Measurements from ENCODE around the gene LIN7A. TPM values are rescaled to one million over a fixed set of nuclear protein-coding genes. Genes with fewer than 3 reads are reported as not detected.

LIN7A gene
- total RNA-seq, 6 experiments from 2014 or later: 13.4 to 23.0 (median 20.2) TPM

GRCh38 chr12:80780746-80781145, 157.0 kb downstream of the LIN7A start:
- WGBS (ENCODE audit: insufficient coverage, low coverage, low lambda C conversion rate, missing lambda C conversion rate): 58% methylated on average over 2 of the region's 2 CpGs
- intact Hi-C loops (cut with DNase I): no loop called here
- H3K27ac ChIP-seq: no peak overlapping the region
- TF ChIP-seq CTCF (IDR thresholded peaks at IDR 0.05): no peak
- TF ChIP-seq POLR2A (IDR thresholded peaks at IDR 0.05): no peak
- no peaks in the 10 kb centered on the region for H3K9me3 ChIP-seq
- peaks cover 0 to 17% (median 0%) of the 10 kb centered on the region in 4 donors for H3K4me1 ChIP-seq
- ATAC-seq: peak in 1 of 4 donors; percentile 23
- H3K4me3 ChIP-seq: no peak overlapping the region
- H3K27me3 ChIP-seq: no peaks in the 10 kb centered on the region
- H3K36me3 ChIP-seq: no peaks in the 10 kb centered on the region
- DNase-seq: no peak

- Histone ChIP-seq H3K27ac (peak overlapping the region; percentile 68 to 88 (median 79)), H3K4me3 (no peak overlapping the region), H3K27me3 (no peaks in the 10 kb centered on the region), H3K4me1 (peaks cover 0 to 17% (median 0%) of the 10 kb centered on the region in 4 donors), H3K9me3 (no peaks in the 10 kb centered on the region), H3K36me3 (no peaks in the 10 kb centered on the region)
- 21% methylated on average over 2 of the region's 3 CpGs for WGBS (ENCODE audit: insufficient coverage, low coverage, low lambda C conversion rate, missing lambda C conversion rate)
- peak; percentile 90 to 93 (median 92) for ATAC-seq
- TF ChIP-seq POLR2A (IDR thresholded peaks at IDR 0.05): peak; percentile 22
- TF ChIP-seq CTCF (IDR thresholded peaks at IDR 0.05): no peak
- peak; percentile 51 to 83 (median 63) for DNase-seq
- intact Hi-C loops (cut with DNase I): no loop called here
These were observed 159.7 kb downstream of the LIN7A start for GRCh38 chr12:80778005-80778541.

- Histone ChIP-seq H3K27me3 (no peaks in the 10 kb centered on the region), H3K36me3 (no peaks in the 10 kb centered on the region), H3K4me1 (peaks cover 0 to 17% (median 0%) of the 10 kb centered on the region in 4 donors), H3K9me3 (no peaks in the 10 kb centered on the region), H3K27ac (peak overlapping the region; percentile 68 to 88 (median 79)), H3K4me3 (no peak overlapping the region)
- peak; percentile 59 to 71 (median 64) for ATAC-seq
- intact Hi-C loops (cut with DNase I): no loop called here
- TF ChIP-seq CTCF (IDR thresholded peaks at IDR 0.05): no peak
- no peak for TF ChIP-seq POLR2A (IDR thresholded peaks at IDR 0.05)
- WGBS (ENCODE audit: insufficient coverage, low coverage, low lambda C conversion rate, missing lambda C conversion rate): 72% methylated on average over 4 of the region's 4 CpGs
- DNase-seq: no peak
These were observed 160.1 kb downstream of the LIN7A start for GRCh38 chr12:80777587-80777986.

- no peak for ATAC-seq
- WGBS (ENCODE audit: insufficient coverage, low coverage, low lambda C conversion rate, missing lambda C conversion rate): 72% methylated on average over 2 of the region's 2 CpGs
- Histone ChIP-seq H3K4me1 (peaks cover 0 to 17% (median 0%) of the 10 kb centered on the region in 4 donors), H3K4me3 (no peak overlapping the region), H3K36me3 (no peaks in the 10 kb centered on the region), H3K9me3 (no peaks in the 10 kb centered on the region), H3K27ac (peak overlapping the region in 1 of 3 donors; percentile 88), H3K27me3 (no peaks in the 10 kb centered on the region)
- intact Hi-C loops (cut with DNase I): no loop called here
- DNase-seq: no peak
- TF ChIP-seq CTCF (IDR thresholded peaks at IDR 0.05) (no peak), POLR2A (IDR thresholded peaks at IDR 0.05) (no peak)
These were observed 161.0 kb downstream of the LIN7A start for GRCh38 chr12:80776706-80777105.
